HG03045 (cell line): Measurements from ENCODE around the gene MLIP.
"Not testable (repeated sequence)": the region's sequence is repeated elsewhere in the genome, so short reads cannot be mapped to it uniquely, and the experiment has no call there.

Experiments
- ATAC-seq: cut with Tn5 transposase; IDR thresholded peaks from one replicate; pipeline ENCODE4 v1.9.1; 2021; ENCODE audit warnings: mild to moderate bottlenecking, moderate library complexity; ENCODE audit not compliant: unreplicated experiment

Gene MLIP

DNA sequence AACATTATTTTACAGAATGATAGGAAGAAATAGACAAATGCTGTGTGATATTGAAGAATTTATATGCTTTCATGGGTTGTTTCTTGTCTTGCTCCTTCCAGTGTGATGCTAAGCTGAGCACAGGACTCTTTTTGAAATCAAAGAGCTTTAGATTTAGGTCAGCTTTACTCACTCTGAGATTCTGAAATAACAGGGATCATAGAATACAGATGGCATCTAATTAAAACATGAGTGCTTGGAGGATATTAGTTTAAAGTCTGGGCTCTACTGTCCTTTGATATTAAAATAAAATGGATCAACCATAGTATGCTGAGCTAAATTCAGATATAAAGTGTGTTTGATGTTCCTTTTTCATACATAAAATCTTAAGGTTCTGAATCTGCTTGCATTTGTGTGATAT lies 29.6 kb downstream of the MLIP start:
- no peak for ATAC-seq

DNA sequence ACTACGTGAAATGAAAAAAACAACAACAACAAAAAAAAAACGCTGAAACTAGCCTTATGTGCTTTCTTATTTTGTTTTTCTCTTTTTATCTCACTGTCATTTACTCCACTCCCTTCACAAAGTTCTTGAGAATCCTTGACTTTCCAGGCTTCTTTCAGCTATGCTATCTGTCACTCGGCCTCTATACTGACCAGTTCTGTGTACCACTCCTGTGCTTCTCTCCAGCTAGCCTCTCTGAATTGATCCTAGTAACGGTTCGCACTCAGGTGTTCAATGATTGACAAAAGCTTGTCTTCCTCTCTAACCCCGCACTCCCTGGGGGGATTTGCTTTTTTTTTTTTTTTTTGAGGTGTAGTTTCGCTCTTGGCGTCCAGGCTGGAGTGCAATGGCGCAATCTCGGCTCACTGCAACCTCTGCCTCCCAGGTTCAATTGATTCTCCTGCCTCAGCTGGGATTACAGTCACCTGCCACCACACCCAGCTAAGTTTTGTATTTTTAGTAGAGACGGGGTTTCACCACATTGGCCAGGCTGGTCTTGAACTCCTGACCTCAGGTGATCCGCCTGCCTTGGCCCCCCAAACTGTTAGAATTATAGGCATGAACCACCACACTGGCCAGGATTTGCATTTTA lies 31.8 kb downstream of the MLIP start:
- ATAC-seq, result no peak

- ATAC-seq, result no peak
Observed at GRCh38 chr6:54151861-54152260, 40.6 kb downstream of the MLIP start.

DNA sequence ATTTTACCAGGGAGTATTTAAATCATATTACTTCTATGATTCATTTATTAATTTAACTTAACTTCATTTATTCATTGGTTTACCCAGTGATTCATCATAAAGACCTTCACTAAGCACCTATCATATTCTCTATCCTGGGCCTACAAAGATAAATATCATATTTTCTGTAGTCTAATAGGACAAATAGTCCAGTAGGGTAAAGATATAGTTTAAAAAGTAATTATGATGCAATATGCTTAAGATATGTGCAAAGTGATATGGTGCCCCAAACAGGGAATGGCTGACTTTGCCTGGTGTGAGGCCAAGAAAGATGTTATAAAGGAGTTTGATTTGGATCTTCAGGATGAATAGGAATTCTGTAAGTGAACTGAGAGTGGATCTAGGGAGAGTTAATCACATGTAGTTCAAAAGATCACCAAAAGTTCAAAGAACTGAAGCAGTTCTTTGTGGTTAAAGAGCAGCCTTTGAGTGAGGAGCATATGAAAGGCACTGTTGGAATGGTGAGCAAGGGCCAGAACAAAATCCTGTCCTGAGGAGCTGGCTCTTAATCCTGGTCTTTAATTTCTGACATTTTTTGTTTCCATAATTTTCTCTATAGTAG lies 45.5 kb downstream of the MLIP start:
- no peak for ATAC-seq

GRCh38 chr6:54157405-54157804 lies 46.2 kb downstream of the MLIP start:
- ATAC-seq, result no peak

DNA sequence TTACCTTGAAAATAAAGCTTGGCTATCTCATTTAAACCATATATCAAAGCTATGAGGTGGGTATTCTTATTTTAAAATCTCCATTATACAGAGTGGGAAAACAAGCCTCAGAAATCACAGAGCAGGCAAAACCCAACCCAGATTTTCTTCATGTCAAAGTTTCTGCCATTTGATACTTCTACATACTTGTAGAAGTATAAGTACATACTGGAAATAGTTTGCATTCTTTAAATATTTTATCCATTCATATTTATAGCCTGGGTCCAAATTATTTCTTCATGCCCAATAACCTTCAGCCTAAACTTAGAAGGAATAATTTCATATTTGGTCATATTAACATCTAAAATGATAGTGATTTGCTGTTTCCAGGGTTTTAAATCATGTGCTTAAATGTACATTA lies 61.8 kb downstream of the MLIP start:
- ATAC-seq, result no peak

- ATAC-seq, result no peak
Observed at GRCh38 chr6:54179152-54179551, 67.9 kb downstream of the MLIP start.

- no peak for ATAC-seq
Observed at GRCh38 chr6:54183616-54184015, 72.4 kb downstream of the MLIP start.

- no peak for ATAC-seq
Observed at GRCh38 chr6:54185885-54186284, 74.6 kb downstream of the MLIP start.

GRCh38 chr6:54188846-54189245 lies 77.6 kb downstream of the MLIP start:
- no peak for ATAC-seq

GRCh38 chr6:54191461-54191860 lies 80.2 kb downstream of the MLIP start:
- no peak for ATAC-seq

DNA sequence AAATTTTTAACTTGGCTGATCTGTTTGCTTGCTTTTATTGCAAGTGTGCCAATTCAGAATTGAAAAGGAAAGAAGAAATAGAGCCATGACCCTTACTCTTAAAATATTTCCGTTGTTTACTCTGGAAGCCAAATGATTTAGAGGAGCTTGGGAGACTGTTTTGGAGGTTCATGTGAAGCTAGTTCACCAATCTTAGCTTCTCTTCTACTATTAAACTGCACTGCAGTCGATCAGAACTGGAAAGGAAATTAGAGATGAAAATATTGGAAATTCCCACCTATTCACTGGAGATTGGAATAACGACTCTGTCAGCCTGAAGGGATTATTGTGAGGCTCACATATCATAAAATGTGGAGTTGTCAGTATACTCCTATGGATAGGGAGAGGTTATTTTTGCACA lies 81.8 kb downstream of the MLIP start:
- ATAC-seq, result no peak

GRCh38 chr6:54193560-54193959 lies 82.3 kb downstream of the MLIP start:
- no peak for ATAC-seq

- no peak for ATAC-seq
Observed at GRCh38 chr6:54194067-54194466, 82.8 kb downstream of the MLIP start.

DNA sequence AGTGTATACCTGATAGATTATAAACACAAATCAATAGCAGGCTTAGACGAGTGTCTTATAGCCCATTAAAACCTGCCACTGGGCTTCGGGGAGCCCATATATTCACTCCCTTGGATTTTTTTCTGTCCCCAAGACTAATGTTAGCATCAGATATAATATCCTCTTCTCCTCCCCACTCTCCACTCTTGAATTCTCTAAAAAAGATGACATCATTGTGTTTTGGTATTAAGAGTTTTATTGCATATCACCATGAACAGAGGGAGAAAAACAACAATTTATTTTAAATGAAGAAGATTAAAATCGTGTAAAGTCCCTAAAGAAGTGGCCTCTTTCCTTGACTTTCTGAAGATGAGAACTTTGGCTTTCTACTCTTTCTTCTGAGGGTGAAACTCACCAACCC lies 84.4 kb downstream of the MLIP start:
- no peak for ATAC-seq

DNA sequence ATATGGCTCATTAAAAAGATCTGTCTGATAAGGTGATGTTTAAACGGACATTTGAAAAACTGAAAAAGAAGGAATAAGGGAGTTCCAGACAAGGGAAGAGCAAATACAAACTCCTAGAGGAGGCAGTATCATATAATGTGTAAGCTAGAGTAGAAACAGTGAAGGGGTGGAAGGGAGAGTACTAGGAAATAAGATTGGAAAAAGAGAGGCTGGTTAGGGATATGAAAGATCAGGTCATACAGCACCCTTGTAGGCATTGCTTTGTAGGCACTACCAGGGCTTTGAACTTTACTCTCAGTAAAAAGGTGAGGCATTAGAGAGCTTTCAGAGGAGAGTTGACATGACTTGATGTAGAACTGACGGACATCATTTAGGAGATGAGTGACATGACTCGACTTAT lies 85.7 kb downstream of the MLIP start:
- no peak for ATAC-seq

GRCh38 chr6:54198134-54198533 lies 86.9 kb downstream of the MLIP start:
- ATAC-seq, result no peak

- ATAC-seq, result not testable (repeated sequence)
Observed at GRCh38 chr6:54203474-54204035, 92.3 kb downstream of the MLIP start.

- ATAC-seq, result no peak
Observed at GRCh38 chr6:54204921-54205591, 93.8 kb downstream of the MLIP start.

- ATAC-seq, result no peak
Observed at GRCh38 chr6:54206510-54206909, 95.3 kb downstream of the MLIP start.

GRCh38 chr6:54209983-54210382 lies 98.7 kb downstream of the MLIP start:
- ATAC-seq, result not testable (repeated sequence)

DNA sequence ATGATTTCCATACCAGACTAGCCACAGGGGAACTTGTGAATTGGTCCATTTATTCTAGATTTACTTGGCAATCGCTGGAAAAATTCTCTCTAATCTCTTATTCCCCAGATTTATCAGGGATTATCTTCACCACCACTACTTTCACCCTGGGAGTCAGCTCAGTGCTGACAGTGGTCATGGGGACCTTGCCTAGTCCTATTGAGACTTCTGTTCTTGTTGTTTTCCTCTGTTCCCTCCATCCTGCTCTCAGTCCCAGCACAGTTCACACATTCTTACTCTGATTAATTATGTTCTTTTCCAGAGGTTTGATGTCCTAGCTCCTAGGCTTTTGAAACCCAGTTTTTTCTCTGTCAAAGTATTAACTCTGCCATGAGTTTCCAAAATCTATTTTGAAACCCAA lies 103.0 kb downstream of the MLIP start:
- no peak for ATAC-seq
